GM23338 (cell line): ENCODE measurements around the gene BEST2.

Source experiments
- CREB1 ChIP-seq: fragments of 250-450 bp; sonication (Bioruptor Pico); IDR thresholded peaks from 2 replicates; pipeline ENCODE4 v1.5.0; 2020; ENCODE audit warnings: low read depth, mild to moderate bottlenecking, moderate library complexity
- JUNB ChIP-seq: IDR thresholded peaks from one replicate; pipeline ENCODE4 v1.6.1; 2016; ENCODE audit warnings: antibody characterized with exemption; ENCODE audit not compliant: unreplicated experiment
- TF ChIP-seq, protein P1 (sequence below), 2 experiments: fragments of 200-600 bp in 1 of 2; sonication (generic) in 1 of 2; conservative IDR thresholded peaks; 2 replicates each; pipeline versions ENCODE4 v1.5.1 to v1.6.1; 2016 to 2017; ENCODE audit warnings: antibody characterized with exemption in 2 of 2, low read depth in 2 of 2, mild to moderate bottlenecking in 2 of 2, moderate library complexity in 1 of 2

- TF ChIP-seq, protein P1, sequence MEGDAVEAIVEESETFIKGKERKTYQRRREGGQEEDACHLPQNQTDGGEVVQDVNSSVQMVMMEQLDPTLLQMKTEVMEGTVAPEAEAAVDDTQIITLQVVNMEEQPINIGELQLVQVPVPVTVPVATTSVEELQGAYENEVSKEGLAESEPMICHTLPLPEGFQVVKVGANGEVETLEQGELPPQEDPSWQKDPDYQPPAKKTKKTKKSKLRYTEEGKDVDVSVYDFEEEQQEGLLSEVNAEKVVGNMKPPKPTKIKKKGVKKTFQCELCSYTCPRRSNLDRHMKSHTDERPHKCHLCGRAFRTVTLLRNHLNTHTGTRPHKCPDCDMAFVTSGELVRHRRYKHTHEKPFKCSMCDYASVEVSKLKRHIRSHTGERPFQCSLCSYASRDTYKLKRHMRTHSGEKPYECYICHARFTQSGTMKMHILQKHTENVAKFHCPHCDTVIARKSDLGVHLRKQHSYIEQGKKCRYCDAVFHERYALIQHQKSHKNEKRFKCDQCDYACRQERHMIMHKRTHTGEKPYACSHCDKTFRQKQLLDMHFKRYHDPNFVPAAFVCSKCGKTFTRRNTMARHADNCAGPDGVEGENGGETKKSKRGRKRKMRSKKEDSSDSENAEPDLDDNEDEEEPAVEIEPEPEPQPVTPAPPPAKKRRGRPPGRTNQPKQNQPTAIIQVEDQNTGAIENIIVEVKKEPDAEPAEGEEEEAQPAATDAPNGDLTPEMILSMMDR (conservative IDR thresholded peaks at IDR 0.05; ENCODE audit: low read depth in 2 of 2): no peak
- no peak for TF ChIP-seq JUNB
- TF ChIP-seq CREB1: peak; percentile 76
These were observed 50.1 kb downstream of the BEST2 start, which contains the start of the genes PRDX2 and THSD8 for GRCh38 chr19:12801466-12802266.
